OCI-LY7 (cell line): ENCODE data around the gene NKX6-2.

Experiments used
- CTCF ChIP-seq: fragments of 200-600 bp; sonication (generic); conservative IDR thresholded peaks from 2 replicates; pipeline ENCODE4 v1.5.1; 2014; ENCODE audit warnings: mild to moderate bottlenecking, antibody characterized with exemption, low read length, moderate library complexity, mixed read lengths
- EZH2phosphoT487 ChIP-seq: fragments of 200-600 bp; sonication (generic); IDR thresholded peaks from 2 replicates; pipeline ENCODE4 v1.6.1; 2018; ENCODE audit warnings: low read depth, borderline replicate concordance, mild to moderate bottlenecking, mixed run types, antibody characterized with exemption, low read length, moderate library complexity, mixed read lengths

- TF ChIP-seq CTCF: no peak
- no peak for TF ChIP-seq EZH2phosphoT487
Measured at GRCh38 chr10:132826524-132827422, 40.8 kb upstream of the NKX6-2 start.
